COLO829 (cell line): ENCODE measurements around the gene BEND7.

Experiments
- DNase-seq: peaks from one replicate; pipeline ENCODE4 v3.0.0; 2012; ENCODE audit warnings: low spot score

The BEND7 gene

DNA sequence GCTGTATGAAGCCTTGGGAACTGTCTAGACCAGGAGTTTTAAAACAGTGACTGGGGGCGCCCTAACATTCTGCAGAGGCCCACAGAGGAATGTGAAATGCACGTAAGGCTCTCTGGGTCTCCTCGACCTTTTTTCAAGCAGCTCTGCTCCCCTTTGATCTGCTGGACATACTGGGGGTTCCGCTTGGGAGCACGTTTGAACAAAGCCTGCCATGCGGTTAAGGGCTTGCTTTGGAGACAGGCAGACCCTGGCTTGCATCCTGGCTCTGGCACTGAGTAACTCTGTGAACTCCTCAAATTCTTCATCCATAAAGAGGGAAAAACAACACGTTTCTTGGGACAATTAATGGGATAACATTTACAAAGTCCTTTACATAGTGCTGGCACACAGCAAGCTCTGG lies 7.8 kb downstream of the BEND7 start:
- DNase-seq = no peak

DNA sequence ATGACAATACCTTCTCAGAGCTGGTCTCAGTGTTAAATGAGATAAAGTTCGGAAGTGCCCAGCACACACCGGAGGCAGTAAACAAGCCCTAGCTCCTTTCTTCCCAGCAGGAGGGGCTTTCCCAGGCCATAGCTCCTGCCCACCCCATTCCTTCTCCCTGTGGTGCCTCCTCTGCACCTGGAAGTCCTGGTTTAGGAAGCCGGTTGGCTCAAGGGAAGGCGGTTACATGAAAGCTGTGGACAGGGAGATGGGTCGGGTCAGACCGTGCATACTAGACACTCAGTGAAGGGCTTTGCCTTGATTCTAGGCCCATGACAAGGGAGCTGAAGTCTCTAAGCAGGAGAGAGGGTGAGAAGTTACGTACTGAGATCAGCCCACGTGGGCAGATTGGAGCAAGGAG lies 8.6 kb downstream of the BEND7 start:
- DNase-seq = no peak

DNA sequence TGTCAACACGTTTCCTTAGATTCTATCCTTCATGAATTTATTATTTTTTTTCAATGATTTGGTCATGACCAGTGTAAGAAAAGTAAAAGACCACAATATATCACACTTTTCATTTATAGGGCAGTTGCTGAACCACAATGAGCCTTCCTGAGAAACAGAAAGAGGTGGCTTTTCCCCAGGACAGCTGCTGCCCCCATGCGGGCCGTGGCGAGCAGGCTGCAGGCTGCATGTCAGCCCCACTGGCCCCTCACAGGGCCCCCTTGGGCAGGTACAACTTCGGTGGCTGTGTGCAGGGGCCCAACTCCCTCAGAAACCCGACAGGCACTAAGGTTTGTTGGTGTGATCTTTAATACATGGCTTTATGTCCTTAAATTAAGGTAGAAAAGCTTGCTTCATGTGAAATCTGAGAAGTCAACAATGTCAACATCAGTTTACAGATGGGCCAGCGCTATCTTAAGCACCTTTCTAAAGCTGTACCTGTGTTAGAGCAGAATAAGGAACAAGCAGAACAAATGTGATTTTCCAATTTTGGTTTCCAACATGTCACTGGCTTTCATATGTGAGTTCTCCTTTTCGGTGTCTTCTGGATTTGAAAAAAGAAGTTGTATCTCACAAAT lies 10.6 kb downstream of the BEND7 start:
- DNase-seq = no peak

DNA sequence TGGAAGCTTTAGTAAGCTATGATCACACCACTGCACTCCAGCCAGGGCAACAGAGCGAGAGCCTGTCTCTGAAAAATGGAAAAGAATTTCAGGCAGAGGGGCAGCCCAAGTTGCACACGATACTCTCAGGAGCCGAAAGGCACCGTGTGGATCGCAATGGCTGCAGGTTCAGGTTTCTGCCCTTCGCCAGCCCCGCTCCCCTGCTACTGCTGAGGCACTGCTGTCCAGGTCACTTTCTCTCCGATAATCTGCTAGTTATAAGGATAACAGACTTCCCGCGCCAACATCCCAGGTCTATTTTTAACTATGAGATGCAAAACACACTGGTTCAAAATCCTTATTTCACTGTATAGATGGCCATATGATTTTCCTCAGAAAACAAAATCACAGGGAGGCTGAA lies 11.1 kb downstream of the BEND7 start:
- no peak for DNase-seq

DNA sequence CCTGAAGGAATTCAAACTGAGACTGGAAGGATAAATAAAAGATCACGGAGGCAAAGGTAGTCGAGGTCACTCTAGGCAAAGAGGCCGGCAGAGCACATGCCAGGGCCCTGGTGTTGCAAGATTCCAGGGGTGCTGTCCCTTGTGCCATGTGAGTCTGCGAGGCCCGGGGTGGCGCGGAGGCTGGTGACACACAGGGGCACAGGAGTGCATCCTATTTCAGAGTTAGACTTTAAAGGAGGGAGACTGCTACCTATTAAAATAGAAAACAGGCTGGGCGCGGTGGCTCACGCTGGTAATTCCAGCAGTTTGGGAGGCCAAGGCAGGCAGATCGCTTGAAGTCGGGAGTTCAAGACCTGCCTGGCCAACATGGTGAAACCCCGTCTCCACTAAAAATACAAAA lies 12.6 kb downstream of the BEND7 start:
- DNase-seq = no peak

DNA sequence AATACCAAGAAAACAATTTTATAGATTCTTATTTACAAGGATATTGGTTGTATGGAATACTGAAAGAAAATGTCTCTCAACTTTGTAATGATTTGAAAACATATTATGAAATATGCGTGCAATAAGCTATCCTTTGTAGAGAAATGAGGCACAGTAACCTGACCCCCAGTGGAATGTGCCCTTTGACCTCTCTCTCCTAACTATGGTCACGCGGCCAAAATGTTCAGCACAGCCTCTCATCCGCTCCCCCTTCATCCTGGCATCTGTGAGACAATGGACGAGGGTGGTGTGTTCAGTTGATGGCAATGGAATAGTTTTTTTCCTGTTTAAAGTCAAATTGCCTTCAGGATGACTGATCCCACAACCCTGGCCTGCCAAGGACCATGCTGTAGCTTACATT lies 13.3 kb downstream of the BEND7 start:
- no peak for DNase-seq

DNA sequence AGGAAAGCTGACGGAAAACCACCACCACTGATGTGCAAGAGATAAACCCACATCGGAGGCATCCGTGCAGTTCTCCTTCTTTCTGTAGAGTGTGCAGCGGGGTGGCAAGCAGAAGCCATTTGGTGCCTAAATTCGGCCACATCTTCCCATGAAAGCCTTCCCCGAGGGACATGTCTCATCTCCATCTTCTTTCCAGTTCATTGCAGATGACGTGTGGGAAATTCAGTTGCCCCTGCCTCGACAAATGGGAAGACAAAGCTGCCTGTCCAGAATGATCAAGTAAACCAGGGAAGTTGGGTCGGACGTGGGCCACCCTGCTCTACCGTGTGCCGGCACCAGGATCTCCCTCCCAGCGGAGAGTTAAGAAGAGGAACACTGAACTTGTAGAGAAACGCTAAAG lies 14.5 kb downstream of the BEND7 start:
- DNase-seq = no peak

DNA sequence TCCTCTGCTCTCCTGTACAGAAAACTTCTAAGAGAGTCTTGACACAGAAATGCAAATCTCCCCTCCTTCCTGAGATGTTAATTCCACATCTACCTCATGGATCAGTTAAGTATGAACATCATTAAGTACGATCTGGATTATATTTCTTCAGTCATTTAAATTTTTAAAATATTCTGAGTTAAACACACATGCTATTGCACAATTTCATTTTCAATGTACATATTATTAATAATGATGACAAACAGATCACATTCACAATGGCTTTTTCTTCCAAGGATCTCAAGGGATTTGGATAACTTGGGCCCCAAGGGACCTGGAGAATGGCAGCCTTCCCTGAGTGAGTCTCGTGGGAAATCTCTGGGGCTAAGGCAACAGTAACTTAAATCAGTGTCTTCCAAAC lies 16.2 kb downstream of the BEND7 start:
- peak; percentile 28 for DNase-seq

DNA sequence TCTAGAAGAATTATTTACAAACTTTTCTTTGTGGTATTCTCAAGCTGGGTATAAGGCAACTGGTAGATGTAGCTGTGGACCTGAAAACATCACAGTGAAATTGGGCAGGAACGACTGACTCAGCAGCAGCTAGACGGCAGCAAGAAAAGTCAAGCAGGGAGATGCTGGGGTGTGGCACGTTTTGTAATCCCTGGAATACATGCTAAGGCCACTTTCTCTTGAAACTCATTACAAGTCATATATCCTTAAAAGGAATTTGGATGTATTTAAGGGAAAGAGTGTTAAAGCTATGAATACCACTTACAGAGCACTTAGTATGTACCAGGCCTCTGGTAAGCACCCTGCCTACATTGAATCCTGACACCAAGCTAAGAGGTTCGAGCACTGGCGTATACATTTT lies 17.4 kb downstream of the BEND7 start:
- DNase-seq = no peak

DNA sequence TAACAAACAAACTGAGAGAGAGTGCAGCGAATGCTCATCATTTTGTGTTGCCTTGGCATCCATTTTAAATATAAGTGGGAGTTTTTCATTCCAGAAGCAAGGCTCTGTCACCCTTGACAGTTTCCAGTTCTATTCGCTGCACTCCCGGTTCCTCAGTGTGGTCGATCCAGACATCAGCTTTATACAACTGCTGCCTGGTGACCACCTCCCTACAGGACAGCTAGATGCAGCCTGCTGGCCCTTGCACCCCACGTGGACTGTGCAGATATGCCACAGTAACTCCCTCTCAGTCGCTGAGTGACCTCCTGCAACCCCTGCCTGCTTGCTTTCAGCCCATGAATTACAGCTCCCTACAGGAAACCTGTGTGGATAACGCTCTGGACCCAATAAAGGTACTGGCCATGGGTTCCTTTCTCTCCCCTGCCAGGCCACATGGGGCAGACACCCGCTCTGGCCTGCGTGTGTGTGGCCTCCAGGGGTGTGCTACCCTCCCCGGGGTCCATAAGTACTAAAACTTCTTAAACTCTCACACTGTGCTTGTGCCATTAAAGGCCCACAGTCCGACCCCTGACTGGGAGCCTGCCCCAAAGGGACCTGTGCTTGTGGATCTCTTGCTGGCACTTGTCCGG lies 23.6 kb downstream of the BEND7 start:
- DNase-seq = no peak

DNA sequence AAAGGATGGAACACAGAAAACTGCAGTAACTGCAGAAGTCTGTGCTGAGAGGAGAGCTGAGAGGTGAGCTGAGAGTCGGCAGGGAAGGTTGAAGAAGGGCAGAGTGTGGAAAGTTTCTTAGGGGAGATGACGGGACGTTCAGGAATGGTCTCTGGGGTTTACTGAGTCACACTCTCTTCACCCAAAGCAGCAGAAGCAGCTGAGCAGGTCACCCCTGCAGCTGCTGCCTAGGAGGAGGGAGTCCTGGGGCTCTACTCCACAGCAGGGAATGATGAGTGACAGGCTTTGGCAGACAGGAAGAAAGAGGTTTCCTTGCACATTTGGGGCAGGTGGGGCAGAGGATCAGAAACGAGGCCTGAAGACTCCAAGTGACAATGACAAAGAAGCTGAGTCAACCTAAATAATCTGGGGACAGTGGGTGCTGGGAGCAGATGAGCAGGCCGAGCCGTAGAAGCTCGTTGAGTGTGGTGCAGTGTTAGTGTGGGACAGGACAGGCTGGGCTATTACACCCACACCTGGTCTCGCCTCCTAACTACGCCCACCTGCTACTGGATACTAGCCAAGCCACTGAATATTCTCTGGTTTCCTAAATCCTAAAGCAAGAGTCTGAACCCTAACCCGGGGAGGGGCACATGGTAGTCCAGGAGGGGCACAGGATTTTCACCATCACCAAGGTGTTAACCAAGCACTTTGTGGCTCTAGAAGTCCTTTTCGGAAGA lies 24.9 kb downstream of the BEND7 start:
- no peak for DNase-seq

DNA sequence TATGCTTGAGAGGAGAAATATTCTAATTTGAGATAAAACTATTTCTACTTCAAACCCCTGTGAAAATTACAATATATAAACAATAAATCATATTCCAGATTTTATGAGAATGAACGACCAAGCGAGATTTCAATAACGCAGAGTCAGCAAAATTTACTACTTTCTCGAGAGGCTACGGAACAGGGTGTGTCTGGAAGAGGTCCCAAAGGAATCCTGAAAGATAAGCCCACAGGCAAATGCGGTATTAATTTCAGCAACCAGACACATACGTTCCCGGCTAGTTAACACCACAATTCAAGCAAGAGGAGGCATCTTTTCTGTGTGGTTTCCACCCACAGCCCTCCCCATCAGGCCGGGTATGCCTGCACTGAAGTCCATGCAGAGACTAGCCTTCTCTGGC lies 26.4 kb downstream of the BEND7 start:
- DNase-seq = no peak

DNA sequence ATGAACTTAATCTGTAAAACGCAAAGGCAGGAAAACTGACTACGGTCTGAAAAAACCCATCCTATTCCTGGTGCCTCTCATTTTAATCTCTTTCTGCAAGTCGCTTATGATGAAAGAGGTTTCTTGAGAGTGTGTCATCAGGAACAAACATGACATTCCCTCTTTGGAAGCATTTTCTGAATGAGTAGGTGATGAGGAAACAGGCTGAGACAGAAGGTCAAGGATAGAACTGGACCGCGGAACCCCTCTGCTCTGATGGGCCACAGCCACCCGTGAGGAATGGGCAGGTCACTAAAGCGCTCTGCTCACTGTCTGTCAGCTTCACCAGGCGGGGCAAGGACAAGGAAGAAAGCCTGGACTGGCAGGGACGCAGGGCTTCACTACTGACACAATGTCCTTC lies 28.6 kb downstream of the BEND7 start:
- no peak for DNase-seq

DNA sequence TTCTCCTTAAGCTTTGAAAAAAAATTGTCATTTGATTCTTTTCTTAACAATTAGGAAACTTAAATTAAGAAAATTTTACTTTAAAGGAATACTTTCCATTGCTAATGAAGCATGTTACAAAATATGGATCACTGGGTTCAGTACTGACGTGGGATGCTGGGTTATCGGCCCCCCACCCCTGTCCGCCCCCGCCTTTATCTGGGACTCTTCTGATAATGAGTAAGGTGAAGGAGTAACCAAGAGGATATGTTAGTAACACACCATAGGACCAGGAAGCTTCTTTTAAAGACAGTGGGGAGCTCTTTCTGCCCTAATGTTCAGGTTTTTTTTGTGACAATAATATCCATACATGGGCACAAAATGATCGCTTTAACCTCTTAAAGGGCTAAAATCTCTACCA lies 29.7 kb downstream of the BEND7 start:
- no peak for DNase-seq

DNA sequence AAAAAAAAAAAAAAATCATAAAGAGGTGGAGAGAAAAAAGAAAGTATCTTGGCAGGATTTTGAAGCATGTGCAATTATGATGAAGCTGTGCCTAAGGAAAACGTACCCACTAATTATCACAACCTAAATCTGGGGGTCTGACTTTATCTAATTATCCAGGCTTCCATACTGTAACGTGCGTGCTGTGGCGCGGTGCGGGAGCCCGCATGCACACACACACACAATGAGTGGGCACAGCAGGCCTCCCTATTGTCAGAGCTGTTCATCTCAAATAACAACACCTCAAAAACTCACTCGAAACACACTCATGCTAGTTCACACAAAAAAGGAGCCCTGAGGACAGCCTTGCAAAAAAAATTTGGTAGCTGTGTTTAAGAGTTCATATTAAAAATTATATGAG lies 31.9 kb downstream of the BEND7 start:
- DNase-seq = no peak

DNA sequence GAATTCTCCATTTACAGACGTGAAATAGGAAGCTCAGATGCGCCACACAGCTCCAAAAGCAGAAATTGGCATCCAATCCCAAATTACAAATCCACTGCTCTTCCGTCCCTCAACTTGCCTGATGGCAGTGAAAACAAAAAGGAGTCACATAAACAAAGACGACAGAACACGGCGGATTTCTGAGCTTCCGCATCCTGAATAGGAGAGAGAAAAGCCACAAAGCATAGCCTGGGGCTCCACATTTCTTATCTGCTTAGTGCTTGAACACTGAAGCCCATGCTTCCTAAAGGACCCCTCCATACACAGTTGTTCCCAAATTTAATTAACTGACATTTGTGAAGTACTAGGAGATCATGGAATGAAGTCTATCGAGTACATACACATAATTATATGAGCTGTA lies 32.6 kb downstream of the BEND7 start:
- DNase-seq = no peak

DNA sequence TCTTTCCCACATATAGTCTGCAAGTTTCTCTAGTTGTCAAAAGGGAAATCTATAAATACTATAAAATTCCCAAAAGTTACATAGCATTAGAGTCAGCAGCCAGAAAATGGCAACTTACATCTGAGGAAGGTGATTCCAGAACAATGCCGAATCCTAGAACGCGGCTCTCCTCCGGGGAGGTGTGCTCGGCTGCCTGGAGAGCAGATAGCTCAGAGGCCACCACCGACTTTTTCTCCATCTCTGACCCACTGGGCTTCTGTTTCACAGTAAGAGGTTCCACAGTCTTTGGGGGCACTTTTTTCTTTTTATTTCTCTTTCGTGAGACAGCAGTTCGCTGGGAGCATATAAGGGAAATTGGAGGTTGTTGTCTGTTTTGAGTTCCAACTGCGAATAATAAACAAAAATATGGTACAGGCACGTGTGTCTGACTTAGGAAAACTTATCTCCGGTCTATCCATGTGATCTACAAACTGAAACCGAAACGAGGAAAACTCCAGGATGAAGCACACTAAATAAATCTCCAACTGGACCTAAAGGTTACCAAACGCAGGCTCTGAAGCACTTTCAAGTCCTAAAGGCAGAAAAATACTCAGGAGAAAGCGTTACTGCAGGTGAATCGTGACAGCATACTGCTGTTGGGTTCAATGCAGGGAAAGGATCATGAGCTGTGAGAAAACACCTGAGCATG lies 36.2 kb downstream of the BEND7 start:
- peak; percentile 8 for DNase-seq

DNA sequence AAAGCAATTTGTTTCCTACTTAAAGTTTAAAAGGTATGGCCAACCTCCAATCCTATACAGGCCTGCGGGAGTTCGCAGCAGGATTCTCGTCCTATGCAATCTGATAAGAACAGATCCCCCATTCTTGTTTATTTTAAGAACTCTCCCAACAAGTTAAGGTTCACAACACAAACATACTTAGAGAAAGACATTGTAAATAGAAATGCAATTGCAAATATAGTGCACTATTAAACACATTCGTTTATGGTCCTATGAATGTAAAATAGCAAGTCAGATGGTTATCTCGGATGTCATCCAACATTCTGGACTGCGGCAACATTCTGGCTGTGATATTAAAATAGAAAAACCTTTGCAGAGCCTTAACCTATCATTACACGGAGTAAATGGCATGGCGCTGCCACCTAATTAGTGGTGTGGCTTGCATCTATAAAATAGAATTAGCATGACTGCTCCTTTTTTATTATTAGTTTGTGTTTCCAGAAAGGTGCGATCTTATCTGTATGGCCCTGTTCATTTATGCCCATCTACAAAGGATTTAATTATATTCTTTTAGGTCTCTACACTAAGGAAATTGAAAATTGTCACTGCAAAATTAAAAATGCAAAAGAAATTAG lies 37.0 kb downstream of the BEND7 start:
- no peak for DNase-seq

DNA sequence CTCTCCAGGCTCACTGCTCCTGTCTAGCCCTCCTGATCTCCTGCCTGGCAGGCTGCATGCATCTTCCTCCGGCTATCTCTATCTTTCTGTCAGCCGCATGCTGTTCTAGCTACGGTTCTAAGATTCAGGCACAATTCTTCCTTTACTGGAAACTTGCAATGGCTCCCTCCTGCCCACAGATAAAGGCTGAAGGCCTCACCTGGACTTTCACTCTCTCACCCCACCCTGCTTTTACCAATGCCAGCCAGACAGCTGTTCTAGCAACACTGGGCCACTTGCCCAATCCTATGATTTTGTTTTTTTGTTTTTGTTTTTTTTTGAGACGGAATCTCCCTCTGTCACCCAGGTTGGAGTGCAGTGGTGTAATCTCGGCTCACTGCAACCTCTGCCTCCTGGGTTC lies 38.3 kb downstream of the BEND7 start:
- DNase-seq = no peak

DNA sequence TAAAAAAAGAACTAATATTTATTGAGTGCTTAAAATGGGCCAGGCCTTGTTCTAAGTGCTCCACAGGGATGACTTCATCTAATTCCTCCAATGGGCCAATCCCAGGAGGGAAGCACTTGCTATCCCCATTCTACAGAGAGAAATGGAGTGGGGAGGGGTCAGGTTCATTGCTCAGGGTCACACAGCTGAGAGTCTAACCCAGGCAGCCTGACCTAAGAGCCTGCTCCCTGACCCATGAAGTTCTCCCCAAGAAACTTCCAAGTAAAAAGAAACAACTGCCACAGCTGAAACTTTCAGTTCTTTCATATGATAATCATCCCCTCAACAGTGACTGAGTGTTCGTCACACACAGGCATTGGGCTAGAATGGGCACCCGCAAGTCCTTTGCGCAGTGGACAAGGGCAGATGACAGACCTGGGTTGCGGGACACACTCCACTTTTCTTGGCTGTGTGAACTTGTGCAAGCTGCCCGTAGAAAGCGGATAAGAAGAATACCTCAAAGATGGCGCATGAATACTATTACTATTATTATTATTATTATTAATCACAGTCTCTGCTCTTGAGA lies 39.7 kb downstream of the BEND7 start:
- no peak for DNase-seq

DNA sequence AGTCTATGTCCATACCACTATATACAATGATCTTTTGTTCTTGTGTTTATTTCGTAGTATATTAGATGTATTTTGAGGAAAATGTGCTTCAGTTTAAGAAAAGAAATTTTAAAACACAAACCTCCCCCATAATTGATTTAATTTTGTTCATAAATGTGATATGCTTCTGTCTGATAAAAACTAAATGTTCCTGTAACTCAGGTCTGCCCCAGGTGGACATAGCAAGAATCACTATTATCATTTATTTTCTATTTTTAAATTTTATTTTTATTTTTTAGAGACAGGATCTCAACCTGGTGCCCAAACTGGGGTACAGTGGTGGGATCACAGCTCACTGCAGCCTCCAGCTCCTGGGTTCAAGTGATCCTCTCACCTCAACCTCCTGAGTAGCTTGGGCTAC lies 43.2 kb downstream of the BEND7 start:
- DNase-seq = peak; percentile 21

DNA sequence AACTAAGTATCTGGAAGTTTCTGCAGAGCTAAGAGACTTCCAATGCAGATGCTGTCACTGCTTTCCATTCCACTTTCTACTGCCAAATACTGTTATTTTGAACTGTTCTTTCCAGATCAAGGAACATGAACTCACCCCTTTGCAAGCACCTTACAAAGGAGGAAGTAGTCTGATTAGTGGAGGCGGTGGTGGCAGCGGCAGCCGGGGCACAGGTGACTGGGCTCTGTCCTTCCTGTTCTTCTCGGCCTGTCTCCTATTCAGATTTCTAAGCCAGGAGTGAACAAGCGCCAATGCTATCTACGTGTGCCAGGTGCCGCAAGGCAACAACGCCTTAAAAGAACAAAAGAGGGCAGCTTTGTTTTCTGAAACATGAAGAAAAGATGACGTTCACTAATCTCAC lies 44.9 kb downstream of the BEND7 start:
- DNase-seq = no peak
